Measurements from ENCODE around the gene ADAM10.
"Not testable (repeated sequence)": the region's sequence is repeated elsewhere in the genome, so short reads cannot be mapped to it uniquely, and the experiment has no call there.

ADAM10 gene

DNA sequence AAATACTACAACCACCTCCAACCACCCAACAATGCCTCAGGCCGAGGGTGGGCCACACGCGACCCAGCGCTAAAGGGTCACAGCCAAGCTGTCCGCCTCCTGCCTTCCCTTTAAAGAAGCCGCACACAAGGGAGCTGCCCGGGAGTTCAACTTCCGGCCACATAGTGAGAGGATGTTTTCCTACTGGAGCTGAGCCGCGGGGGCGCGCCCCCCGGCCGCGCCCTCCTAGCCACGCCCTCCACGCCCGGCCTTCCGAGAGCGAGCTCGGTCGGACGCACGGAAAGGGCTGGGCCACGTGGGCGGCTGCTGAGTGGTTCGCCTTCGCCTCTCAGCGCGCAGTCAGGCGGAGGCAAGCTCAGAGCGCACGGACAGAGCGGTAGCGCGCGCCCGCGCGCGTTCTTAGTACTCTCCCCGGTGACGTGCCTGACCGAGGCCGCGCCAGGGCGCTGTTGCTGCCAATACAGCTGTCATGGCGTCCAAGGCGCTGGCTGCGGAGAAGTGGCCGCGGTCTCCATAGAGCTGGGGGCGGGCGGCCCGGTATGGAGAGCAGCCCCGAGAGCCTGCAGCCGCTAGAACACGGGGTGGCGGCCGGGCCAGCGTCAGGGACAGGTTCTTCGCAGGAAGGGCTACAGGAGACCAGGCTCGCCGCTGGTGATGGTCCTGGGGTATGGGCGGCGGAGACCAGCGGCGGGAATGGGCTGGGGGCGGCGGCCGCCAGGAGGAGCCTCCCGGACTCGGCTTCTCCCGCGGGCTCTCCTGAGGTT, 21.5 kb upstream of the ADAM10 start, which contains the start of gene MINDY2:
MINDY2 (plus strand) TSS at position 446 of the 764 bp plus-strand sequence; CDS start at position 540, 94 bp downstream.
- H3K4me1 ChIP-seq (ENCODE audit: control insufficient read depth, insufficient read depth, low read length), result peaks cover 21% of the 10 kb centered on the region

GRCh38 chr15:58770519-58770856, 21.0 kb upstream of the ADAM10 start:
- no peaks in the 10 kb centered on the region for H3K27me3 ChIP-seq (ENCODE audit: control insufficient read depth, insufficient read depth, low read length)

More for the DNA sequence above, 21.5 kb upstream of the ADAM10 start, which contains the start of gene MINDY2:
- Histone ChIP-seq H3K9me3 (ENCODE audit: control insufficient read depth, insufficient read depth, low read depth, low read length) (no peaks in the 10 kb centered on the region), H3K36me3 (ENCODE audit: control insufficient read depth, insufficient read depth, low read length) (no peaks in the 10 kb centered on the region), H3K27ac (ENCODE audit: low read depth, low read length) (peak within 1 kb of the TSS; percentile 68; the same call in 1 of the 2 replicates), H3K4me3 (ENCODE audit: low read depth, low read length) (peak within 1 kb of the TSS; percentile 77), H3K27me3 (ENCODE audit: control insufficient read depth, insufficient read depth, low read length) (no peaks in the 10 kb centered on the region), H3K9ac (ENCODE audit: low read length) (peak within 1 kb of the TSS; percentile 87)

DNA sequence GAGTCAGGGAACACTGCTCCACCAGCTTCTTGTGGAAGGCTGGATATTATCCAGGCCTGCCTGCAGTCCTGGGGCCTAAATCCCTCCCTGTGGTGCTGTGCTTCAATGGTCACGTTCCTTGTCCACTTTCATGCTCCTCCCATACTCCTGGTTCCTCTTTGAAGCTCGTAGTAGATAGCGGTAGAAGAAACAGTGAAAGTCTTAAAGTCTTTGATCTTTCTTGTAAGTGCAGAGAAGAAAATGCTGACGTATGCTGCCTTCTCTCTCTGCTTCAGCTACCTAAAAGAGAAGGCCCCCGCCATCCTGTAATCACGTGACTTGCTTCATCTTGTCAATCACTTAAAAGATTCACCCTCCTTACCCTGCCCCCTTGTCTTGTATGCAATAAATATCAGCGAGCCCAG, 19.1 kb upstream of the ADAM10 start:
- H3K9ac ChIP-seq (ENCODE audit: low read length); H3K27me3 ChIP-seq (ENCODE audit: control insufficient read depth, insufficient read depth, low read length); H3K9me3 ChIP-seq (ENCODE audit: control insufficient read depth, insufficient read depth, low read depth, low read length); H3K4me3 ChIP-seq (ENCODE audit: low read depth, low read length); H3K36me3 ChIP-seq (ENCODE audit: control insufficient read depth, insufficient read depth, low read length); H3K27ac ChIP-seq (ENCODE audit: low read depth, low read length): not testable (repeated sequence)
- peaks cover 11% of the 10 kb centered on the region for H3K4me1 ChIP-seq (ENCODE audit: control insufficient read depth, insufficient read depth, low read length)

More at GRCh38 chr15:58770519-58770856, 21.0 kb upstream of the ADAM10 start:
- no peaks in the 10 kb centered on the region for H3K9me3 ChIP-seq (ENCODE audit: control insufficient read depth, insufficient read depth, low read depth, low read length)
- no peaks in the 10 kb centered on the region for H3K36me3 ChIP-seq (ENCODE audit: control insufficient read depth, insufficient read depth, low read length)
- peak overlapping the region; percentile 10; the same call in 1 of the 2 replicates for H3K27ac ChIP-seq (ENCODE audit: low read depth, low read length)
- H3K4me1 ChIP-seq (ENCODE audit: control insufficient read depth, insufficient read depth, low read length), result peaks cover 21% of the 10 kb centered on the region
- H3K4me3 ChIP-seq (ENCODE audit: low read depth, low read length), result peak overlapping the region; percentile 77
- H3K9ac ChIP-seq (ENCODE audit: low read length), result peak overlapping the region; percentile 30

- Histone ChIP-seq H3K36me3 (ENCODE audit: control insufficient read depth, insufficient read depth, low read length) (no peaks in the 10 kb centered on the region), H3K4me1 (ENCODE audit: control insufficient read depth, insufficient read depth, low read length) (0 out of 2 replicates have a peak, but pooled peaks cover 6% of the 10 kb centered on the region), H3K27me3 (ENCODE audit: control insufficient read depth, insufficient read depth, low read length) (no peaks in the 10 kb centered on the region), H3K9me3 (ENCODE audit: control insufficient read depth, insufficient read depth, low read depth, low read length) (peaks cover 6% of the 10 kb centered on the region; the same call in 1 of the 2 replicates), H3K4me3 (ENCODE audit: low read depth, low read length) (no peak overlapping the region), H3K27ac (ENCODE audit: low read depth, low read length) (no peak overlapping the region), H3K9ac (ENCODE audit: low read length) (no peak overlapping the region)
These were observed 16.8 kb upstream of the ADAM10 start for GRCh38 chr15:58766290-58766689.

DNA sequence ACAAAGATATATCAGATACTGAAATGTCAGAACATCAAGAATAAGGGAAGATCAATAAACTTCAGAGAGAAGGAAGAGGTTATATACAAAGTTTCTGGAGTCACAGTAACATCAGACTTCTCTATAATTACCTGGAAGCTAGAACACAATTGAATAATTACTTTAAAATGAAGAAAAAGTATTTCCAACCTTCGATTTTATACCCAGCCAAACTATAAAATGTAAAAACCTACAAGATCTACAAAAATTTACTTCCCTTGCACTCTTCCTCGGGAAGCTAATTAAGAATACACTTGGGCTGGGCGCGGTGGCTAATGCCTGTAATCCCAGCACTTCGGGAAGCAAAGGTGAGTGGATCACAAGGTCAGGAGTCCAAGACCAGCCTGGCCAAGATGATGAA, 15.0 kb upstream of the ADAM10 start:
- Histone ChIP-seq H3K4me3 (ENCODE audit: low read depth, low read length) (no peak overlapping the region), H3K27ac (ENCODE audit: low read depth, low read length) (no peak overlapping the region), H3K4me1 (ENCODE audit: control insufficient read depth, insufficient read depth, low read length) (no peaks in the 10 kb centered on the region), H3K27me3 (ENCODE audit: control insufficient read depth, insufficient read depth, low read length) (no peaks in the 10 kb centered on the region), H3K9me3 (ENCODE audit: control insufficient read depth, insufficient read depth, low read depth, low read length) (peaks cover 6% of the 10 kb centered on the region; the same call in 1 of the 2 replicates), H3K36me3 (ENCODE audit: control insufficient read depth, insufficient read depth, low read length) (no peaks in the 10 kb centered on the region), H3K9ac (ENCODE audit: low read length) (no peak overlapping the region)

- Histone ChIP-seq H3K27me3 (ENCODE audit: control insufficient read depth, insufficient read depth, low read length) (no peaks in the 10 kb centered on the region), H3K27ac (ENCODE audit: low read depth, low read length) (no peak overlapping the region), H3K36me3 (ENCODE audit: control insufficient read depth, insufficient read depth, low read length) (no peaks in the 10 kb centered on the region), H3K4me3 (ENCODE audit: low read depth, low read length) (no peak overlapping the region), H3K9me3 (ENCODE audit: control insufficient read depth, insufficient read depth, low read depth, low read length) (peaks cover 6% of the 10 kb centered on the region; the same call in 1 of the 2 replicates), H3K4me1 (ENCODE audit: control insufficient read depth, insufficient read depth, low read length) (no peaks in the 10 kb centered on the region), H3K9ac (ENCODE audit: low read length) (no peak overlapping the region)
These were observed 13.2 kb upstream of the ADAM10 start for GRCh38 chr15:58762731-58763130.

DNA sequence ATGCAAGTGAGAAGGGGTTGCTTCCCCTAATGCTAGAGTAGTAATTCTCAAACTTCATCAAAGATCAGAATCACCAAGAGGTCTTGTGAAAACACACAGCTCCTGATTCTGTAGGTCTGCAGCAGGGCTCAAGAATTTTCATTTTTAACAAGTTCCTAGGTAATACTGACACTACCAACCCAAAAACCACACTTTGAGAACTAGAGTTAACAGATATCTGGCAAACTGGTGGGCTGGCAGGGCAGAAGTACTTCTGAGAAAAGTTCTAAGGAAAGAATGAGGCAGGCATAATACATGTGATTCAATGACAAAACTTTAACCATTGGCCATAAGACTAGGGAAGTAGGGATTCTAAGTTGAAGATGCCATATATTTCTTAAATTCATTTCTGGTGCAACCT, 12.8 kb upstream of the ADAM10 start:
- H3K27me3 ChIP-seq (ENCODE audit: control insufficient read depth, insufficient read depth, low read length), result no peaks in the 10 kb centered on the region
- H3K9me3 ChIP-seq (ENCODE audit: control insufficient read depth, insufficient read depth, low read depth, low read length), result peaks cover 6% of the 10 kb centered on the region; the same call in 1 of the 2 replicates
- no peak overlapping the region for H3K27ac ChIP-seq (ENCODE audit: low read depth, low read length)
- H3K36me3 ChIP-seq (ENCODE audit: control insufficient read depth, insufficient read depth, low read length), result no peaks in the 10 kb centered on the region
- H3K9ac ChIP-seq (ENCODE audit: low read length), result no peak overlapping the region
- H3K4me3 ChIP-seq (ENCODE audit: low read depth, low read length), result no peak overlapping the region
- H3K4me1 ChIP-seq (ENCODE audit: control insufficient read depth, insufficient read depth, low read length), result no peaks in the 10 kb centered on the region

GRCh38 chr15:58761010-58761388, 11.5 kb upstream of the ADAM10 start:
- Histone ChIP-seq H3K4me3 (ENCODE audit: low read depth, low read length) (no peak overlapping the region), H3K9me3 (ENCODE audit: control insufficient read depth, insufficient read depth, low read depth, low read length) (peaks cover 6% of the 10 kb centered on the region; the same call in 1 of the 2 replicates), H3K9ac (ENCODE audit: low read length) (no peak overlapping the region), H3K27ac (ENCODE audit: low read depth, low read length) (no peak overlapping the region), H3K36me3 (ENCODE audit: control insufficient read depth, insufficient read depth, low read length) (no peaks in the 10 kb centered on the region), H3K27me3 (ENCODE audit: control insufficient read depth, insufficient read depth, low read length) (no peaks in the 10 kb centered on the region), H3K4me1 (ENCODE audit: control insufficient read depth, insufficient read depth, low read length) (no peaks in the 10 kb centered on the region)

GRCh38 chr15:58760385-58761009, 11.0 kb upstream of the ADAM10 start:
- H3K9me3 ChIP-seq (ENCODE audit: control insufficient read depth, insufficient read depth, low read depth, low read length), result peaks cover 6% of the 10 kb centered on the region; the same call in 1 of the 2 replicates
- no peak overlapping the region for H3K4me3 ChIP-seq (ENCODE audit: low read depth, low read length)
- H3K27me3 ChIP-seq (ENCODE audit: control insufficient read depth, insufficient read depth, low read length), result no peaks in the 10 kb centered on the region
- H3K36me3 ChIP-seq (ENCODE audit: control insufficient read depth, insufficient read depth, low read length), result no peaks in the 10 kb centered on the region
- H3K27ac ChIP-seq (ENCODE audit: low read depth, low read length), result no peak overlapping the region
- no peak overlapping the region for H3K9ac ChIP-seq (ENCODE audit: low read length)
- H3K4me1 ChIP-seq (ENCODE audit: control insufficient read depth, insufficient read depth, low read length), result no peaks in the 10 kb centered on the region

- Histone ChIP-seq H3K4me1 (ENCODE audit: control insufficient read depth, insufficient read depth, low read length) (no peaks in the 10 kb centered on the region), H3K9ac (ENCODE audit: low read length) (no peak overlapping the region), H3K36me3 (ENCODE audit: control insufficient read depth, insufficient read depth, low read length) (no peaks in the 10 kb centered on the region), H3K9me3 (ENCODE audit: control insufficient read depth, insufficient read depth, low read depth, low read length) (no peaks in the 10 kb centered on the region), H3K27ac (ENCODE audit: low read depth, low read length) (no peak overlapping the region), H3K4me3 (ENCODE audit: low read depth, low read length) (no peak overlapping the region), H3K27me3 (ENCODE audit: control insufficient read depth, insufficient read depth, low read length) (no peaks in the 10 kb centered on the region)
These were observed 8.6 kb upstream of the ADAM10 start for GRCh38 chr15:58758141-58758540.

GRCh38 chr15:58755956-58756355, 6.4 kb upstream of the ADAM10 start:
- Histone ChIP-seq H3K9ac (ENCODE audit: low read length) (no peak overlapping the region), H3K36me3 (ENCODE audit: control insufficient read depth, insufficient read depth, low read length) (no peaks in the 10 kb centered on the region), H3K9me3 (ENCODE audit: control insufficient read depth, insufficient read depth, low read depth, low read length) (no peaks in the 10 kb centered on the region), H3K4me1 (ENCODE audit: control insufficient read depth, insufficient read depth, low read length) (no peaks in the 10 kb centered on the region), H3K27me3 (ENCODE audit: control insufficient read depth, insufficient read depth, low read length) (no peaks in the 10 kb centered on the region), H3K27ac (ENCODE audit: low read depth, low read length) (no peak overlapping the region), H3K4me3 (ENCODE audit: low read depth, low read length) (no peak overlapping the region)
